GM18519 (cell line): ENCODE results near the gene RASD1.

Experiments
- ATAC-seq: cut with Tn5 transposase; IDR thresholded peaks from one replicate; pipeline ENCODE4 v1.9.1; 2021; ENCODE audit warnings: mild to moderate bottlenecking, moderate library complexity; ENCODE audit not compliant: unreplicated experiment, low FRiP score

The RASD1 gene, protein sequence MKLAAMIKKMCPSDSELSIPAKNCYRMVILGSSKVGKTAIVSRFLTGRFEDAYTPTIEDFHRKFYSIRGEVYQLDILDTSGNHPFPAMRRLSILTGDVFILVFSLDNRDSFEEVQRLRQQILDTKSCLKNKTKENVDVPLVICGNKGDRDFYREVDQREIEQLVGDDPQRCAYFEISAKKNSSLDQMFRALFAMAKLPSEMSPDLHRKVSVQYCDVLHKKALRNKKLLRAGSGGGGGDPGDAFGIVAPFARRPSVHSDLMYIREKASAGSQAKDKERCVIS

DNA sequence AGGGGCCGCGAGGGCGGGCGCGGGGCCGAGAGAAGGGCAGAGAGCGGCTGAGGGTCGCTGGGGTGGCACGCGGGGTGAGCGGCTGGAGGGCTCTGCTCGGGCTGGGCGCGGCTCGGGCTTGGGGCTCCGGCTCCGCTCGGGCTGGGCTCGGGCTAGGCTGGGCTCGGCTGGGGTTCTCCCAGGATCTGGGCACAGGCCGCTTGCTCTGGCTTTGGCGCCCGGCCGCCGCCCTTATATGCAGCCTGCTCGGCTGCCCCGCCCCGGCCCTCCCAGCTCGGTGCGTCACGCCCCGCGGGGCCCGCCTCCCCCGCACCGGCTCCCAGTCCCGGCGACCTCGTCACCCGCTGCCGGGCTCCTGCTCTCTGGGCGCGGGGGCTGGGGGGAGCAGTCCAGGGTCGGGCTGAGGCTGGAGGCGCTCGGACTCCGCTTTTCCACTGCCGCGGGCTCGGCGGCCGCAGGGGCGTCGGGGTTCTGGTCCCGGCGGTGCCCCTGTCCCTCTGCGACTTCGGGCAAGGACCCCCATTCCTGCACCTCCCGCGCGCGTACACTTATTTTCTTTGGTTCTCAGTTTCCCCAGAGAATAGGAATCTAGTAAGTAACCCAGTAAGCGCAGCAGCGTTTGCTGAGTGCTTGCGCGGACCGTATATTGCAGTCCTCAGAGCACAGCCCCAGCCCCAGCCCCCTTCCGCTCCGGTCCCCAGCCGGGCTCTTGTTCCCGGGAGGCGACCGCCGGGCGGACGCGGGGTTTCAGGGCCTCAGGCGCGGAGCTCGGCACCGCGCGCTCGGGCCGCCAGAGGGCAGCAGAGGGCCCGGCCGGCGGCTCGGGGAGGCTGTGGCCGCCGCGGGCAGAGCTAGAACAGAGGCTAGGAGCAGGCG lies at the start of gene RASD1:
TSS of gene RASD1 (minus strand) at position 207 of the 876 bp plus-strand sequence. CDS start 214 bp downstream, outside the sequence.
- peak; percentile 48 for ATAC-seq

GRCh38 chr17:17545984-17546383 lies 49.8 kb upstream of the RASD1 start:
- no peak for ATAC-seq

GRCh38 chr17:17545031-17545820 lies 49.0 kb upstream of the RASD1 start:
- ATAC-seq, result no peak

- ATAC-seq, result no peak
Observed at GRCh38 chr17:17542906-17543635, 46.9 kb upstream of the RASD1 start.

DNA sequence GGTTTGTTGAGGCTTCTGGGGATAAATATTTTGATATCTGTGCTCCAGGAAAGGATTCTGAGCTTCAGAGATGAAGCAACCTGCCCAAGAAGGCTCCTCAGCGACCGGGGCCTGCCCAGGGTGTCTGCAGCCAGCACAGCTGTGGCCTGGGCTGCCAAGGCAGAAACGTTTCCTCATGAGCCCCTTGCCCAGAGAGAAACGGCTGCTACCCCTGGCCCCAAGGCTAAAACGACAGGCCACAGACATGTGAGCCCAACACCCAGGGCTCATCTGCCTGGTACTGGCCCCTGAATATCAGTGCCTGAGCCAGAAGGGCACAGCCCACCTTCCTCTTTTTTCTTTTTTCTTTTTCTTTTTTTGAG lies 45.4 kb upstream of the RASD1 start:
- ATAC-seq, result no peak

DNA sequence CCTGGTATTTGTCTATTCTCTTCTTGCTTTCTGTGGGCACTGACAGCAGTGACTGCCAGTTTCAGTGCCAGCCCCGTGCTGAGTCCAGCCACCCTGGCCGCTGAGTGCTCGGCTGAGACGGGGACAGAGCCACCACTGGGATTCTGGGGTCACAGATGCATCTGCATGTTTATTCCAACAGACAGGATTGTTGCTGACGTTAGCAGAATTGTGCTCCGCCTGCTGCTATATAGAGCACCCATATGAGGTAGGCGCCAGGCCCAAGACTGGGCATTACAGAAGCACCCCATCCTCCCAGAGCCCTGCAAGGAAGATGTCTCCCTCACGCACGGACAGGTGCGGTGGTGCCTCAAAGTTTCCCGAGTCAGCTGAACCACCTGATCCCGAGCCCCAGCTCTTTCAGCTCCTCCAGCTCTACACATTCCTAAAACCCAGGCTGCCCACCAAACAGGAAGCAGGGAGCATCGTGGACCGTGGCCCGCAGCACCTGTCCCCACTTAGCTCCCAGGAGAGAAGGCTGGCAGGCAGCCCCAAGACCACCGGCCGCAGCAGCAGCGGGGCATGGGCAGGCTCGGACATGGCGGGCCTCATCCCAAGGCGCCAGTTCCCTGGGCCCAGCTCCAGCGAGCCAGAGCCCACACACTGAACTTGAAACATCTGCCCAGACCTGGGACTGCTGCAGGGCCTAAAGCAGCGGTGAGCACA lies 44.9 kb upstream of the RASD1 start:
- ATAC-seq, result no peak

DNA sequence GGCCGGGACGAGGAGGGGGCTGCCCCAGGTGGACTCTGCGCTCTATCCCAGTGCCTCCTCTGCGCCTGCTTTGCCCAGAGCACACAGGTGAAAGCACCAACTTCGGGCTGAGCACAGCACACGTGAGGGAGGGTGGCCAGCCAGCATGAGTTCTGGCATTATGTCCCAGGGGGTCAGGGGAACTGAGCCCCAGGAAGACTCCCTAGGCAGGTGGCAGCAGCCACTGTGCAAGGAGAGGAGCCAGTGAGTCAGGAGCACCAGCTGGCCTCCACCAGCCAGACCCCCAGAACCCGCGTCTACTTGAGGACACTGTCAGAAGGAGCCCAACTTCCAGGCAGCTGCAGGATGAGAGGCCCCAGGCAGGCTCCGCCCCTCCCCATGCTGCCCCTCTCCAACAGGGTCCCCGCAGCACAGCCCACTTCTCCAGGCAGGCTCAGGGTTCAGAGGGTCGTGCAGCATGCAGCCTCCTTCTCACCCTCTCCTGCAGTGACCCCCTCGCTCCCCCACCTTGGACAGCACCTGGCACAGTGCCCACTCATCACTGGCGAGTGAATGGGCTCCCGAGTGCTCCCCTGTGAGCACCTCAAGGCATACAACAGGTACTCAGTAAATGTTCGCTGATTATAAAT lies 44.2 kb upstream of the RASD1 start:
- no peak for ATAC-seq

GRCh38 chr17:17539591-17539990 lies 43.4 kb upstream of the RASD1 start:
- ATAC-seq, result no peak

GRCh38 chr17:17538417-17539391 lies 42.5 kb upstream of the RASD1 start:
- no peak for ATAC-seq

DNA sequence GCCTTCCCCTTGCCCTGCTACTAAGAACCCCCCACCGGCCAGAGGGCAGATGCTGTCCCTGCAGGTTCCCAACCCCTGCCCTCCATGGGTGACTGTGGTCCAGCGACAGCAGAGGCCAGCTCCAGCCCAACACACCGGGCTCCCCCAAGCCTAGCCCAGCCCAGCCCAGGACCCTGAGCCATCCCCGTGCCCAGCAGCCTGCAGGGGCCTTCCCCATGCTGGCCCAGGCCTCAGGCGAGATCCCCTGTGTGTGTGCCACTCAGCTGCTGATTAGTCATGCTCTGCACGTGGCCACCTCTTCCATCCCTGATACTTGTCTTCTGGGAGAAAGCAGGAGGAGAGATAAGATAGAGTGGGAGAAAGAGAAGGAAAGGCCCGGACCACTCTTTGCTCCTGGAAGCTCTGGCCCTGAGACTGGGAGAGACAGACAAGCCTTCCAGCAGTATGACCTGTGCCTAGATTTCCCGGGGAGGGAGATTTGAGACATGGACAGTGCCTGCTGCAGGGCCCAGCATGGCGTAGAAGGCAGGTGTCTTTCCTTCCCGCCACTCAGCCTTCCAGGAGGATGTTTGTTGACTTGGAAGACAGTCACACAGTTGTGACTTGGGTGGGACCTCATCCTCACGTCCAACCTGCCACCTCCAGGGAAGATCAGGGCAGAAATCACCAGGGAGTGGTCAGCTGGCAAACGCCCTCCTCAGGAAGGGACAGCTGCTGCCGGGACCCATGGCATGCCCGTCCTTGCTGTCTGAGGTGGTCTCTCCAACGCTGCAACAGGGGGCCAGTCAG lies 41.3 kb upstream of the RASD1 start:
- no peak for ATAC-seq

- no peak for ATAC-seq
Observed at GRCh38 chr17:17536702-17537101, 40.5 kb upstream of the RASD1 start.

DNA sequence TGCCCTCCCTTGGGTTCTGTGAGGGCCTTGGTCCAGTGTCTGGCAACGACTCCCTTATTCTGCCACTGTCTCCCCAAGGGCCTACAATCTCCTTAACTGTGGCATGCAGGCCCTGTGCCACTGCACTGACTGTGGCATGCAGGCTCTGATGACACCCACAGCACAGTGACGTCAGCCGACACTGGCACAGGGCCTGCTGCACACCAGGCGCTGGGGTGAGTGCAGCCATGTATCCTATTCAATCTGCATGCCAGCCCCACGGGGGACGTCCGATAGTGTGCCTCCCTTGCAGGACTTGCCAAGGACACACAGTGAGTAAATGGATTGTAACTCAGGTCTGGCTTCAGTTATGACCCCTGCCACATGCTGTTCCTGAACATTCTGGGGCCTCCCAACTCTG lies 39.8 kb upstream of the RASD1 start:
- ATAC-seq, result no peak

- ATAC-seq, result no peak
Observed at GRCh38 chr17:17533901-17534441, 37.8 kb upstream of the RASD1 start.

DNA sequence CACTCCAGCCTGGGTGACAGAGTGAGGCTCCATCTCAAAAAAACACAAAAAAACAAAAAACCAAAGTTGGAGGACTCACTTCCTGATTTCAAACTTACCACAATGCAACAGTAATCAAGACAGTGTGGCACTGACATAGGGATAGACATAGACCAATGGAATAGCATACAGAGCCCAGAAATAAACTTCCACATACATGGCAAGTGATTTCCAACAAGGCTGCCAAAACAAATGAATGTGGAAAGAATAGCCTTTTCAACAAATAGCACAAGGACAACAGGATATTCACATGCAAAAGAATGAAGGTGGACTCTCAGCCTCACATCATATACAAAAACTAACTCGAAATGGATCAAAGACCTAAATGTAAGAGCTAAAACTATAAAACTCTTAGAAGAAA lies 36.8 kb upstream of the RASD1 start:
- no peak for ATAC-seq

DNA sequence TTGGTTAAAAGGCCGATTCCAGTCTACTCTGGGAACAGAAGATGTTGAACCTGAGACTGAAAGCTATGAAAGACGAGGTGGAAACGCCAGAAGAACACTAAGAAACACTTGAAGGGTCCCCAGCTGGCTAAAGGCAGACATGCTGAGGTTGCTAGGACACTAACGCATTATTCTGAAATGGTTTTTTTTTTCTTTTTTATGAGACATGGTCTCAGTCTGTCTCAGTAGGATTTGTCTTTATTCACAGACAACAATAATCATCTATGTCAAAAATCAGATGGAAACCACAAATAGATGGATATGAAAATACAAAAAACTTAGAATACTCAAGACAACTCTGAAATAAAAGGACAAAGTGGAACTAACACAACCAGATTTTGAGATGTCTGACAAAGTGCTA lies 35.0 kb upstream of the RASD1 start:
- ATAC-seq, result no peak

DNA sequence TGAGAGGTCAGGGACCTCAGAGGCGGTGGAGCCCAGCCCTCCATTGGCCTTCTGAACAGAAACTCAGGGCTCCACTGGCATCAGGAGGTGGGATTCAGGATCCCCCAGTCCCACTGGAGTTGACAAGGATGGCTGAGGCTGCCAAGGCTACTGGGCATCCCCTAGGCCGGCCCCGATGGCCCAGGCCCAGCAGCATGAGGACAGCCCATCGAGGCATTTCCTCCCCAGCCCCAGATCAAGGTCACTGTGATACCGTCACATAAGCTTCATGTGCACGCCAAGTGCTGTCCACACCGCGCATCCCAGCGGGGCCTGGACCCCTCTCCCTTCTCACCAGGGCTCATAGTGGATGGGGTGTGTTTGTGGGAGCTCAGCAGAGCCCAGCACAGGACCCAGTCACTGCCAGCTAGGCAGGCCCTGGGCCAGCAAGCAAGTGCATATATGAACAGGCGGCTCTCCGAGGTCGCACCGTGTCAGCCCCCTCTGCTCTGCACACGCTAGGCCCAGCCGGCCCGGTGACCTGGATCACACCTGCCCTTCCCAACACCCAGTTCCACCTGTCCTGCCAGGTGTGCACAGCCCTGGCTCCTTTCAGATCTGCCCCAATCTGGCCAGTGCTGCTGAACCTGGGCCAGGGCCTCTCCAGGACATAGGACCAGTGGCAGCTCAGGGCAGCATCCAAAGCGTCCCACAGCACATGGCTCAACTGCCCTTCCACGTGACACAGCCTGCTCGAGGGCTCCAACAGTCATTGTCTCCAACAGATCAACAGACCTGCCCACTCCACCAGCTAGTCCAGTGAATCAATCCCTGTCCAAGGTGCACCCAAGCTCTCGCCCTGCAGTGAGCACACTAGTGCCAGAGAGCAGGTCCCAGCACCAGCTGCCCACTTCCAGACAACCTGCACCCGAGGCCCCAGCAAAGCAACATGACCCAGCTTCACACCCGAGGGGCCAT lies 32.8 kb upstream of the RASD1 start:
- ATAC-seq, result no peak
